Measurements from ENCODE around the gene ADAMTSL1.

ADAMTSL1 gene

DNA sequence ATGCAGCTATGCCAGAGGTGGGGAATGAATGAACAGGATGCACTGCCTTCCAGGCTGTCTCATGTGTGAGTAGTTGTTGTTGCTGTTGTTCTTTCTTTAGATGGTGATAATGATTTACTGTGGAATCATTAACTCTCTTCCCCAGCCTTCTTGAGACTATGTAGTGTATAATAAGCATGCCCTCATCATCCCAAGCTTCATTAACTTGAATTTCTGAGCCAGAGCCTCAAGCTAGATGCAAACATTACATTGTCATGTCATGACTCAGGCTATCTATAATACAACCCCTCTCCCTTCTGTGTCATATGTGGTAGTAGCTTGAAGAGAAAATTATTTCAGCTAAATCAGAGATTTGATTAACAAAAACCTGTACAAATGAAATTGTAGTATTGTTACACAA, 10.0 kb upstream of the ADAMTSL1 start:
- DNase-seq = no peak

DNA sequence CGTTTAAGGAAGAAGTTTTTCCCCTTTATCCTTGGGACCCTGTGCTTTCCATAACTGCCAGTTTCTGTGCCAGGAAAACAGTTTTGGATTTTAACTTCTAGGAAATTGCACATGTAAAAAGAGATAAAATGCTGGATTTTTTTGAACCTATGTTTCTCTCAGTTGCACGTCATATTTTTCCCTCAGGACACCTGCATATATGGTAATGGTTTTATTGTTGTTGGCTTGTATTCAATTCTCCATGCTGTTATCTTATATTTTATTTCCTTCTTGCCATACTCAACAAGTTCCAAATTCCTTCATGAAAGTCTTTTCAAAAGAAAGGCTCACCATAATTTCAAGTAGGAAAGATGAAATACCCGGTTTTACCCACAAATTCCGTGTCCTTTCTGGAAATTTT, 7.9 kb upstream of the ADAMTSL1 start:
- no peak for DNase-seq

DNA sequence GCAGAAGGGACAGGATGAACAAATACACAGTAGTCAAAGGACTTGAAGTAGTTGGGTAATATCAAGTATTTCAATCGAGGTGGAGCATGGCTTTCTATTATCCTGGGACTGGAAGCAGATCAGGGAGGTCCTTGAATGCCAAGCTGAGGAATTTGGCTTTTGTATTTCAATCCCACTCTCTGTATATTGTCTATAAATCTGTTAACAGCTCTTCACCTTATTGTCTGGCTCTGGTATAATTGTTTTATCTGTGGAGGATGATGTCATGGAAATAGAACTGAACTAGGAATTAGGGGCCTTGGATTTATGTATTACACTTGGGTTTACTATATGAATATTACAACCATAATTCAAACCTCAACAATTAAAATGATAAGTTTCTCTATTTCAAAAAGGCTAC, 6.3 kb upstream of the ADAMTSL1 start:
- no peak for DNase-seq

- no peak for DNase-seq
Observed at GRCh38 chr9:18472435-18472834, 1.5 kb upstream of the ADAMTSL1 start.

GRCh38 chr9:18472841-18473251, 1.1 kb upstream of the ADAMTSL1 start:
- DNase-seq = no peak

- no peak for DNase-seq
Observed at GRCh38 chr9:18474783-18475182, 830 bp downstream of the ADAMTSL1 start.

DNA sequence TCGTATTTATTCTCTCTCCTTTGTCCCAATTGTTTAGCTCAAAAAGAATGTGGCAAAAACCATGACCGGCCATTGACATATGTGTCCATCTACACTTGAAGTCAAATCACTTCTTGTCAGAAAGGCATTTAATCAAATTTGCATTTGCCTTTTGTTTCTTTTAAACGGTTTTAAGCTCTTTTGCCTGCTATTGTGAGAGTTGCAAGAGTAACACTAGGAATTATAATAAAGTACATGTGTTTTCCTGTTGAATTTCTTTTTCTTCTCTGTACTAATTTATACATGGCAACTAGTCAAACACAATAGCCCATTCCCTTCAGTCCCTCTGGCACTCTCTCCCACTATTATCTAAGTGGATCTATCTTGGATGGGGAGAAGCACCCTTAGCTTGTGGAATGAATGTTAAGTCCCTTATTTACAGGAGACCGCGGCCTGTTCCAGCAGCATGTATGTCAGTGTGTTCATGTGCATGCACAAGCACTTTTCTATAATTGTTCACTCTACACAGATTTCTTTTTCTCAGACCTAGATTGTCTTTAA, 3.2 kb downstream of the ADAMTSL1 start:
- DNase-seq = no peak

DNA sequence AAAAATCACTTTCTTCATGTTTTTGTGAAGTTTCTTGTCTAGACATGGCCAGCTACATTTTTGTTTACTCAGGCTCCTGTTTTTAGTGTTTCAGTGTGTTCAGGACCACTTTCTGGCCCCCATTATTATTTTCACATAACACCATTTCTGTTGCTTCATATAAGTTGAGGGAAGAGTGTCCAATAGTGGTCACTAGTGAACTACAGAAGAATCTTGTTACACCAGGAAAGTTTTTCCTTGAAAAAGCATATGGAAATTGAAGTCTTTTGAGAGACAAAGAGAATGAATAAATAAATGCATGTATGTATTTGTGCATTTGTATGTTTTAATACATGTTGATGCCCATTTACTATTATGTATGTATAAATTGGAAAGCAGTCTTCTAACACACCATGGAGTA, 3.8 kb downstream of the ADAMTSL1 start:
- DNase-seq = no peak

- no peak for DNase-seq
Observed at GRCh38 chr9:18478501-18479361, 4.8 kb downstream of the ADAMTSL1 start.

DNA sequence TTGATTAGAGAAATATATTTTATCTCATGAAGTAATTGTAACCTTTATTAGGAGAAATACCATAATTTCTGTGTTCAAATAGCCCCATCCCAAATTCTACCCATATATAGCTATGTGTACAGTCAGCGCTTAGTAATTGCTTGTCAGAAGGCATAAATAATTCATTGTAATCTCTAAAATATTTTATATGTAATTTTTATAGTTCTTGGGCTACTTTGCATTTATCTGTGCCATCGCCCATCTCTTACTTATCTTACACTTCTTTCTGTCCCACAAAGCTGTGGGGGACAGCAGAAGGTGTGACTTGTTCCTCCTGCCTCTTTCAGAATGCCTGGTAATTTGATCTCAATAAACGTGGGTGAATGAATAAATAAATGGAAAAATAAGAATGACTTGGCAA, 5.5 kb downstream of the ADAMTSL1 start:
- no peak for DNase-seq

DNA sequence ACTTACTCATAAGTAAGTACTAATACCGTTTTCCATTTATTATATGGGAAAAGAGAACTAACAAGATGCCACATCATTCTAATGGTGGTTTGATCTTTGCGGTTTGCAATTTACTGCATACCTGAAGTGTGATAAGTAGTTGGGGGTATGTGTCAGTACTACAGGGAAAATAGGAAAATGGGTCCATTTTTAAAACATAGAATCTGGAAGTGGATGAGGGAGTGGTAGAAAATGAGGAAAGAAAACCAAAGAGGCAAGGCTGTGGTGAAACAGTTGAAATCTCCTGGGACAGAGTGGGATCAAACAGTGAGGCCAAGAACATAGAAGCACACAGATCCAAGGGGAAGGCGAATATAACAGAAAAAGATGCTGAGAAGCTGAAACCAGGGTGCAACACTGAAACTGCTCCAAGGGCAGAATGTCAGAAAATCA, 6.7 kb downstream of the ADAMTSL1 start:
- DNase-seq = no peak

GRCh38 chr9:18482371-18482770, 8.4 kb downstream of the ADAMTSL1 start:
- no peak for DNase-seq

DNA sequence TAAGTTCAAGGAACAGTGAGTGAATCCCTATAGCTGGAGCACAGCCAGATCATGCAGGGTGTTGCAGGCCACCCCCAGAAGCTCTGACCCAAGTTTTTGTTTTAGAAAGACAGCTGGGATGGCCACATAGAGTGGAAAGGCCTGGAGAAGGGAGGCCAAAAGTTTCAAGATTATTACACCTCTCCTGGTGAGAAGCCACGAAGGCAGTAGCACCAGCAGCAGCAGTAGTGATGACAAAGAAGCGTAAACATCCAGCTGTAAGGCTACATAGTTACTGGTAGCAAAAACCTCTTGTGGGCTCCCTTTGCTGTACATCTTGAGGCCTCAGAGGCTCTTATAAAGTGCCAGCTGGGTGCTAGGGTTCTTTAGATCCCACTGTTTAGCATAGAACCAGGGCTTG, 11.8 kb downstream of the ADAMTSL1 start:
- DNase-seq = no peak

DNA sequence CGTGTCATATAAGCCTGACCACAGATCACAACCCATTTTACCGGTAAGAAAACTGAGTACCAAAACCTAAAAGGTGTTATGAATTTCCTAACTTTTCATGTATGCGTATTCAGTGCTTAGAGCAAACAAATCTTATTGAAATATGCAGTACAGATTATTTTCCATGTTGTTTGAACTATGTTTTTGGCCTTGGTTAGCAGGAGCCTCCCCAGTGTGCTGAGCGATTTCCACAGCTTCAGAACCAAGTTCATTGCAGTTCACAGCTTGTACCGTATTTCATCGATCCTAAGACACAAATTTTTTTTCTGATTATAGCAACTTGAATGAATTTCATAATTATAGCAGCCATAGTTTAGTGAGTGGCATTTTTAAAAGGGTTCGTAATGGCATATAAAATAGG, 13.7 kb downstream of the ADAMTSL1 start:
- DNase-seq = no peak

DNA sequence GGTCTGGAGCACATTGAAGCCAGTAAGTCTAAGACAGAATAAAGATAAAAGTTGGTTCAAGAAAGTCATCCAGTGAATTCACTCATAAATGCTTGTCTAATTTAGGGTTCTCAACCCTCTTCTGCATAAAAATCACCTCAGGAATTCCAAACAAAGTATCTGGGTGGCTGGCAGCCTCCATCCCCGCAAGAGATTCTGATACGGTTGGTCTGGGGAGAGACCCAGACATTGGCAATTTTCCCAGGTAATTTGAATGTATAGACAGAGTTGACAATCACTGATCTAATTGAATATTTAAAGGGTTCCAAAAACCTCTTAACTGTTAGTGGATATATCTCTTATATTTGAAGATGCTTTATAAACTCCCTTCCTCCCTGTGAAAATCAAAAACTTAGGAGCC, 14.9 kb downstream of the ADAMTSL1 start:
- DNase-seq = no peak

GRCh38 chr9:18489861-18490260, 15.9 kb downstream of the ADAMTSL1 start:
- no peak for DNase-seq

GRCh38 chr9:18490641-18491370, 16.9 kb downstream of the ADAMTSL1 start:
- no peak for DNase-seq

DNA sequence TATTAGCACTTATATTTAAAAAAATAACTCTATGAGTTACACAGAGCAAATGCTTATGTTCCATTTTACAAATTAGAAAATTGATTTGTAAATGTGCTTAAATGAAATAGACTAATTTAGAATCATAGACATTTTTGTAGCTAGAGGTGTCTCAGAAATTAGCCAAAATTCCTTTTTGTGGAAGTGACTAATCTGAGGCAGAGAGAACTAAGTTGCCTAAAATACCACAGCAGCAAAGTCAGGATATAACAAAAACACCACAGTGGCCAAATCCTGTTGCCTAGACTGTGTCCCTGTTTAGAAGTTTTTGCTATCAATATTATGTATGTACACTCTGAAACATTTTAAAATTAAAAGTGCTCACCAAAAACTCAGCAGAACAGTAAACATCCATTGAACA, 18.7 kb downstream of the ADAMTSL1 start:
- no peak for DNase-seq

DNA sequence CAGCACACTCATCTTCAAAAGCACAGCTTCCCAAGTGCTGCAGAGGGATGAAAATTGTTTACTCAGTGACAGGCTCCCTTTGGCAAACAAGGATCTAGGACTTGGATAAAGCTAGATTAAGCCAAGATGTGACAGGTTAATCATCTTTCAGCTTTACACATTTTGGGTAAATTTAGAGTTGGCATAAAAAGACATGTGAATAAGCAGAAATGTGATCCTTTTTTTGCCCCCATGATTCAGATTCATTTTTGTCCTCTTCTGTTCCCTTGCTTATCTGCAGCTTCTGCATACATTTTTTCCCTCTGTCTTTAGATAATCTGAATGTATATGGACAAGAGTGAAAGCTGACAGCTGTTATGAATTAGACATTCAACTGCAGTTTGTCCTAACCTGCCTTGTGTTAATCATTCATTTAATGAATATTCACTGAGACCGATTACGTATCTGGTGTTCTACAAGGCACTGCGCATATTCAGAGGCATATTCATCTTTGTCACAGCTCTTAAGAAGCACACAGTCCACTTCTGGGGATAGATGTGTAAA, 19.6 kb downstream of the ADAMTSL1 start:
- no peak for DNase-seq

GRCh38 chr9:18495065-18495464, 21.1 kb downstream of the ADAMTSL1 start:
- no peak for DNase-seq

GRCh38 chr9:18496256-18497000, 22.5 kb downstream of the ADAMTSL1 start:
- no peak for DNase-seq

GRCh38 chr9:18499062-18499461, 25.1 kb downstream of the ADAMTSL1 start:
- DNase-seq = no peak

- DNase-seq = no peak
Observed at GRCh38 chr9:18499980-18500379, 26.0 kb downstream of the ADAMTSL1 start.
